HG03571 (cell line): Measurements from ENCODE around the gene NEO1.

Source experiments
- ATAC-seq: cut with Tn5 transposase; IDR thresholded peaks from one replicate; pipeline ENCODE4 v1.9.1; 2021; ENCODE audit not compliant: unreplicated experiment

Gene NEO1

GRCh38 chr15:73326157-73326556, 273.9 kb downstream of the NEO1 start:
- no peak for ATAC-seq

GRCh38 chr15:73328149-73328820, 276.0 kb downstream of the NEO1 start:
- no peak for ATAC-seq

- no peak for ATAC-seq
These were observed 276.7 kb downstream of the NEO1 start for GRCh38 chr15:73328981-73329380.

- no peak for ATAC-seq
These were observed 277.4 kb downstream of the NEO1 start for GRCh38 chr15:73329501-73330200.

- ATAC-seq = no peak
These were observed 278.2 kb downstream of the NEO1 start for GRCh38 chr15:73330206-73331051.

GRCh38 chr15:73331501-73331900, 279.2 kb downstream of the NEO1 start:
- no peak for ATAC-seq

- no peak for ATAC-seq
These were observed 280.0 kb downstream of the NEO1 start for GRCh38 chr15:73331991-73332925.

- no peak for ATAC-seq
These were observed 280.7 kb downstream of the NEO1 start for GRCh38 chr15:73333001-73333400.

GRCh38 chr15:73334086-73334485, 281.8 kb downstream of the NEO1 start:
- no peak for ATAC-seq

- ATAC-seq = no peak
These were observed 282.8 kb downstream of the NEO1 start for GRCh38 chr15:73335026-73335425.

- no peak for ATAC-seq
These were observed 283.2 kb downstream of the NEO1 start for GRCh38 chr15:73335471-73335870.

GRCh38 chr15:73336756-73337155, 284.5 kb downstream of the NEO1 start:
- ATAC-seq = no peak

GRCh38 chr15:73337187-73337586, 284.9 kb downstream of the NEO1 start:
- ATAC-seq = no peak

- ATAC-seq = no peak
These were observed 285.8 kb downstream of the NEO1 start for GRCh38 chr15:73338058-73338457.

- no peak for ATAC-seq
These were observed 286.5 kb downstream of the NEO1 start for GRCh38 chr15:73338606-73339374.

- no peak for ATAC-seq
These were observed 288.4 kb downstream of the NEO1 start for GRCh38 chr15:73340502-73341192.

GRCh38 chr15:73341886-73342600, 289.8 kb downstream of the NEO1 start:
- ATAC-seq = no peak

GRCh38 chr15:73344056-73344455, 291.8 kb downstream of the NEO1 start:
- ATAC-seq = no peak

- no peak for ATAC-seq
These were observed 293.4 kb downstream of the NEO1 start for GRCh38 chr15:73345658-73346057.
